GM11168 (cell line): ENCODE measurements around the gene CBLIF.
"Not testable (repeated sequence)": the region's sequence is repeated elsewhere in the genome, so short reads cannot be mapped to it uniquely, and the experiment has no call there.

Source experiments
- in situ Hi-C: fragments of 300-500 bp; cut with MboI; formaldehyde crosslinking; loops from one replicate; pipeline ENCODE4 v1.12.0; 2022; ENCODE audit warnings: low sequenced_read_pairs; ENCODE audit not compliant: unreplicated experiment

The CBLIF gene

DNA sequence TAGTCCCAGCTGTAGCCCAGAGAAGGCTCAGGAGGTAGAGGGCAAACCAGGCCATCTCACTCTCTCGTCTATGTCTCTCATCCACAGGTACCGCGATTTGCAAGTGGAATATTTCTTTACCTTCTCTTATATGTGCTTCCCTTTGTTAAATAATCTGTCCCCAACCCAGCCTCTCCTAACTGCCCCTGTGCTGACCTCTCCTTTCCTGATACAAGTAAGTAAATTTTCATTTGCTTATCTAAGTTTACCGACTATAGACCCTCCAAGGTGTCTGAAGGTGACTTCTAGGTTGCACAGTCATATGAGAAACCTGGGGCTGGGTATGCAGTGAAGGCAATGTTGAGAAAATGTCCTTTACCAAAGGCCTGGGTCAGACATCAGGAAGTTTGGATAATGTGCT lies at the start of gene CBLIF:
CBLIF (minus strand) TSS at position 101 of the 400 bp plus-strand sequence; CDS start at position 55, 46 bp downstream.
- in situ Hi-C loops = no loop called here

DNA sequence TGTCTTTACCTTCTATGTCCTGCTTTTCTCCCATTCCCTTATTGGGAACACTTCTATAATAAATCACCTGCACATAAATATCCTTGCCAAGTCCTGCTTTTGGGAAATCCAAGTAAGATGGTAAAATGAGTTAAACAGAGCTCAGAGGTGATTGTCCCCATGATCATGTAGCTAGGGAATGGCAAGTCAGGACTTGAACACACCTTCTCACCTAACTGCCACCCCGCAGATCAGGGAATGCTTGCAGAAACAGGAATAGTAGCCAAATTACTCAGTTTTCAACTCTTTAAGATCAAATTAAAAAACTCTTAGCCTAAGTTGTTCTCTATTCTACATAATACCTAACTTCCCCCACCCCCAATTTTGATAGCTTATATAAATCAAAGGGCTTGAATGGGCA lies 49.3 kb upstream of the CBLIF start:
- in situ Hi-C loops = no loop called here

DNA sequence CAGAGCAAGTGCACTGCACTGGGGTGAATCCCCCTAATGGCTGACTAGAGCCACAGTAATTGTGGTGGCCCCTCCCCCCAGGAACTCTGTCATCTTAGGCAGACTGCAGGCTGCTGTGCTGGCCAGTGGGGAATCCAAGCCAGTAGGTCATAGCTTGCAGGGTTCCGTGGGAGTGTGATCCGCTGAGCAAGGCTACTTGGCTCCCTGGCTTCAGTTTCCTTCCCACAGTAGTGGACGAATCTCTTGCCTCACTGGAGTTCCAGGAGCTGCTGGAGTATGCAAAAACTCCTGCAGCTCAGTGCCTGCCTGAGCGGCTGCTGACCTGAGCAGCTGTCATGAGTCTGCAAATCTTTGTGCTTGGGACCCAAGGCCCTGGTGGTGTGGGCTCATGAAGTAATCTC lies 46.5 kb upstream of the CBLIF start:
- in situ Hi-C loops = no loop called here

DNA sequence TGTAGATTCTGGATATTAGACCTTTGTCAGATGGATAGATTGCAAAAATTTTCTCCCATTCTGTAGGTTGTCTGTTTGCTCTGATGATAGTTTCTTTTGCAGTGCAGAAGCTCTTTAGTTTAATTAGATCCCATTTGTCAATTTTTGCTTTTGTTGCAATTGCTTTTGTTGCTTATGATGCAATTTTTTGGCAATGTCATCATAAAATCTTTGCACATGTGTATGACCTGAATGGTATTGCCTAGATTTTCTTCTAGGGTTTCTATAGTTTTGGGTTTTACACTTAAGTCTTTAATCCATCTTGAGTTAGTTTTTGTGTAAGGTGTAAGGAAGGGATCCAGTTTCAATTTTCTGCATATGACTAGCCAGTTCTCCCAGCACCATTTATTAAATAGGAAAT lies 41.9 kb upstream of the CBLIF start:
- in situ Hi-C loops = not testable (repeated sequence)

DNA sequence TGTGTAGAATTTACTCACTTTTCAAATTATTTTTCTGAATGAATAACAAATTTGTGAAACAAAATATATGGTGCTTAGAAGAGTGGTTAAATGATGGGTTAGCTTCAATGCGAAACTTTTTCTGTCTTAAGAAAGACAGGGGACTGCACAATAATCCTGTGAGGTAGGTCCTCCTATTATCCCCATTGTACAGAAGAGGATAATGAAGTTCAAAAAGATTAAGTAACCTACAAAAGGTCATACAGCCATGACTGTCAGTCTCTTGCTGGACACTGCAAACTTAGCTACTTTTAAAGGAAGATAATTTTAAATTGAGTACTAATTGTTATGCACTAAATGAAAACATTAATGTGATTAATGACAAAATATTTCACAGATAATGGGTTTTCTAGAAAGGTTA lies 38.3 kb upstream of the CBLIF start:
- in situ Hi-C loops = no loop called here

DNA sequence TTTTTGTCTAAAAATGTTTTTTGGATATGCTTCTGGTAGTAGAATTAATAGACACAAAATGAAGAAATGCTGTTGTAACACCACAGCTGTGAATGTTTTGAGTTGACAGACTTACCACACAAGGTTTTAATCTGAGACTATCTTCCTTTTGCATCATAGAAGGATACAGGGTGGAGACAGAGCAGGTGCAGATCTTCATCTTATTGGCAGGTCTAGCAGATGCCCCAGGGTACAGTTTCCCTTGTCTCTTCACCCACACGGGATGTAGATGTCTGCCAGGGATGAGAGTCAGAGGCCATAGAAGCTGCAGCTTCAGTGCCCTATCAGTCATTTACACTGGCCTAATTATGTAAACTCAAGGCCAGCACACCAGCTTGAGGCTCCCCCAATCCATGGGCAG lies 34.3 kb upstream of the CBLIF start:
- in situ Hi-C loops = no loop called here

DNA sequence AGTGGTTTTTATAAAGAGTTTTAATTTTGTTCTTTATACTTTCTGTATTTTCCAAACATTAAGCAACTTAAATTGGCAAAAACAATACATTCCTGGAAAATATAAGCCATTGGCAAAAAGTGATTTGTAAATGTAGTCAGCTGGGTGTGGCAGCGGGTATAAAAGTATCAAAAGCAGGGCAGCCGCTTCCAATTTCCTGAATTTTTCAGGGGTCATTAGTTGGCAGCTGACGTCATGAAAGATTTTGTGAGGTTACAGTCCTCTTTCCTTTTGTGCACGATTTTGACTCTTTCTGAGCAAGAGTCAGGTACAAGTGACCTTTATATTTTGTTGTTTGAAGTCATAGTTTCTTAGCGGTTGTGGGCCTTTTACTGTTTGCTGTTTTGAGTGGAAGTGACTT lies 33.3 kb upstream of the CBLIF start, which contains the start of gene OOSP3:
OOSP3 (plus strand) TSS at position 208 of the 400 bp plus-strand sequence; CDS start at position 235, 27 bp downstream.
- in situ Hi-C loops = no loop called here

DNA sequence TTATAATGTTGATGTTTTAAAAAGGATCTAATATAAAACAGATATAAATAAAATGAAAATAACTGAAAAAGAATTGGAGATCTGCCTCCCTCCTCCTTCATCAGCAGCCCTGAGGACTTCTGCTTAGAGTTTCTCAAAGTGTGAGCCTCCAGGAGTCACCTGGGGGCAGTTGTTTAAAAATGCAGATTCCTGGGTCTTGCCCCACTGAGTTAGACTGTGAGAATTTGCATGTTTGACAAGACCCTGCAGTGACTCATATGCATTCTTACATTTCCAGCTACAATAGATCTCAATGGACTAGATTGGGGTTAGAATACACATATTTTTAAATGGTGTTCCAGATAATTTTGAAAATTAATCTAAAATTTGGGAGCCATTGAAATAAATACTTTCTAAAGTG lies 32.5 kb upstream of the CBLIF start:
- in situ Hi-C loops = no loop called here

DNA sequence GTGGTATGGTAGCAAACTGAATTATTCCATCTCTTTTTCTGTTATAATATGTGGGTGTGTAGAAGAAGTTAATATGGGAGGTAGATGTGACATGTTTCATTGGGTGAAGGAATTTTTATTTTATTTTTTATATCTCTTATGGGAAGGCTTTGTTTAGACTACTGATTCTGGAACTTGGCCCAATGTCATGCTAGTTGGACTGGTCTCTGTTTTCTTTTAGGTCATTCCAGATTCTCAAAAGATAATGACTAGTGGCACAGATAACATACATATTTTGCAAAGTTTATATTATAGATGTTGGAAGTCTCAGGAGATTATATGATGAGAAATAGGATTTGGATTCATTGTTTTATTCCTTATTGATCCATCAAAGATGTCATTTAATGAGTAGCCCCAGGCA lies 32.0 kb upstream of the CBLIF start:
- in situ Hi-C loops = no loop called here

DNA sequence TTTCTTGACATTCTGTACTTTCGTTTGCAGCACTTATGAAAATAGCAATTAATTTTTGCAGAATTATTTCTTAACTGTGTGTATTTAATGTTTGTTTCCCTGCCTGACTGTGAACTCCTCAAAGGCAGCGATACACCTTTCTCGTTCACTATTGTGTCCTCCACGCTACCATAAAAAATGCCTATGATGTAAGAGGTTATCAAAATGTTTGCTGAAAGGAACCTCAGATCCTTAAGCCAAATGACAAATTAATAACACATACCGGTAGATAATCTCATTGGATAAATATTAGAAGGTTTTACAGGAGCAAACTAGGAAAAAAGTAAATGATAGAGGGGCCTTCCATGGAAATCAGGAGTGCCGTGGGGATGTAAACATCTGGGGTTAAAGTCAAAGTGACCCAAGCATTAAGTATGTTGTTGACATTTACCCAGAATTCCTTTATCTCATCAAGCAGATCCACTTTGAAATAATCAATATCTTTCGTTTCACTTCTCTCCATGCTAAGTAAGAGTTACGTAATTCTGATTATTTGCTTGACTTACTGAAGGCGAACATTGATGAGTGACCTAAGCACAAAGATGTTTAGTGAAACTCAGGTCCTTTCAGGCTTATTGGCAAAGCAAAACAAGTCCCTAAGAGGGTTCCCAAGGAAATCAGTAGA lies 30.7 kb upstream of the CBLIF start:
- in situ Hi-C loops = no loop called here

DNA sequence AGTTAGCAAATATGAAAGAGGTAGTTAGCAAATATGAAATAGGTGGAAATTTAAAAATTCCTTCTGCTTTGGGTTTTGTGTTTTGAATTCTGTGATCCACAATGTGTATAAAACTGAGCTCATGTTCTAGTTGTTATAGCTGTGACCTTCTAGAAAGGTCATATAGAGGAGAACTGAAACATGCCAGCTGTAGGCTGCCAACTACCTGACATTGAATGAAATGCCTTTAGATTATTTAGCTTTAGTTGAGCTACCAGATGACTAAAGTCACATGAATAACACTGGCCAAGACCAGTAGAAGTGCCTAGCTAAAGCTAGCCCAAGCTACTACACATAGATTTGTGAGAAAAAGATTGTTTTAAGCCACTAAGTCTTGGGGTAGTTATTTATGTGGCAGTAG lies 26.8 kb upstream of the CBLIF start:
- in situ Hi-C loops = no loop called here

DNA sequence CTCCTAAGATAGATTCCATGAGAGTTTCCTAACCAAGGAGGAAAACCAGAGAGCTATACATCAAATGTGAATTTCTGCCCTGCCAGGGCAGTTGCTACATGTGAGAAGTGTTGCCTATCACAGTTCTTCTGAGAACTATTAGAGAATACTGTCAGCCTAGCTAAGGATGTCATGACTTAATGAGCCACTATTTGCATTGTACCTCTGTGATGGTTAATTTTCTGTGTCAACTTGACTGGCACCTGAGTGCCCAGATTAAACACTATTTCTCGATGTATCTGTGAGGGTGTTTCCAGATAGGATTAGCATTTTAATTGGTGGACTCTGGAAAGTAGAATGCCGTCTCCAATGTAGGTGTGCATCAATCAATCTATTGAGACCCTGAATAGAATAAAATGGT lies 22.6 kb upstream of the CBLIF start:
- in situ Hi-C loops = no loop called here

DNA sequence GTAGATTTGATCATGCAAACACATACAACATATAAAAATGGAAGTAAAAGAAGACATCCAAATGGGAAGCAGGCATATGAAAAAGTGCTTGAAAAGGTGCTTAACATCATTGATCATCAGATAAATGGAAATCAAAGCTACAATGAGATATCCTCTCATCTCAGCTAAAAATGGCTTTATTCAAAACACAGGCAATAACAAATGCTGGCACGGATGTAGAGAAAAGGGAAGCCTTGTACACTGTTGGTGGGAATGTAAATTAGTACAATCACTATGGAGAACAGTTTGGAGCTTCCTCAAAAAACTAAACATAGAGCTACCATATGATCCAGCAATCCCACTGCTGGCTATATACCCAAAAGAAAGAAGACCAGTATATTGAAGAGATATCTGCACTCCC lies 21.5 kb upstream of the CBLIF start:
- in situ Hi-C loops = no loop called here

DNA sequence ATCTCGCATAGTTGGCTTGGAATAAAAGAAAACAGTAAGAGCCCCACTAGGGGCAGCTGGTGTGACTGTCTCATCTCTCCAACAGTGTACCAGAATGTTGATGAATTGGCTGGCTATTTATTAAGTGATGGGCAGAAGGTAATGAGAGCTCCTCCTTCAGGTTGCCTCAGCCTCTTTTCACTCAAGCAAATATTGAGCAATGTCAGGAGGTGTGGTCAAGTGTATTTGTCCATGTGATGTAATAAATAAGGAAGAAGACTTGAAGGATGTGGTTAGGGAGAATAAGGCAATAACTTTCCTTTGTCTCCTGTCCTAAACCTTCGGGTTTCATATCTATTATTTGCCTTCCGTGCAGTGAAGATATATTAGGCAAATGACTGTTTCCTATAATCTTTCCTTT lies 21.1 kb upstream of the CBLIF start, which contains the start of gene TCN1:
TCN1 (minus strand) TSS at position 91 of the 400 bp plus-strand sequence; CDS start at position 74, 17 bp downstream.
- in situ Hi-C loops = no loop called here

DNA sequence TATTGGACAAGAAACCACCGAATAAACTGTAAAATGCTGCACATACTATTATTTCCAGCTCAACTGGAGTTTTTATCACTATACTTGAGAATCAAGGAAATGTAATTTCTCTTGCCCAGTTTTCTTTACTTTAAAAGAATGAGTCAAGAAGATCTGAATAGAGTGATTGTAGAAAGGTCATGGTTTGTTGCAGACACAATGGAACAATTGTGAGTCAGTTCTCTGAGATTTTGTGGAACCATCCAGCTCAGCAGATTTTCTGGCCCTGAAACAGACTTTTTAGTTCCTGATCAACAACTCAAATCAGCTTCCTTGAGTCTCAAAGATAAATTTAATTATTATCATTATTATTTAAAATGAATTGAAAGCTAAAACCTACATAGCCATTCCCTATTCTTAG lies 19.7 kb upstream of the CBLIF start:
- in situ Hi-C loops = no loop called here

DNA sequence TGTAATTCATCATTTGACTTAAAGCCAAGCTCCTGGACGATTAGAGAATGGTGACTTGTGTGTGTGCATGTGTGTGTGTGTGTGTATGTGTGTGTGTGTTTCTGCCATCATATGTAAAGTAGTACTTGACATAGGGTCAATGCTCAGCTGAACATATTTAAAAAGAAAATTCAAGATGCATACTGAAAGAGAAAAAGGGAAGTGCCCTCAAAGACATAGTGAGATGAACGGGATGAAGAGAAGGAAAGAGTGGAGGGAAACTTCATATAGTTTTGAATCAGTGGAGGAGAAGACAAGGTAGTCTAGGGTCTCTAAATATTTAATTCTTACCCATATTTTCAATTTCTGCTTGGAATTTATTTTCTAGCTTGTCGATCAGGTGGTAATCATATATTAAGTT lies 17.0 kb upstream of the CBLIF start:
- in situ Hi-C loops = no loop called here

DNA sequence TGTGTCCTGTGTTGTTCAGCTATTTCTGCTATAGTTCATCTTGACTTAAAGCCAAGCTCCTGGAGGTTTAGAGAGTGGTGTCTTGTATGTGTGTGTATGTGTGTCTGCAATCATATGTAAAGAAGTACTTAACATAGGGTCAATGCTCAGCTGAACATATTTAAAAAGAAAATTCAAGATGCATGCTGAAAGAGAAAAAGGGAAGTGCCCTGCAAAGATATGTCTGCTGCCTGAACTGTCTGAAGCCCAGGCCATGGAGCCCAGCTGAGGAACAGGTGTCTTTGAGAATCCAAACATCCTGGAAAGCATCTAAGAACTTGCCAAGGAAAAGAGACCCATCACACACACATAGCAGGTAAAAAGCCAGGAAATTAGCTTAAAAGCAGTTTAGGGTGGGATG lies 14.4 kb upstream of the CBLIF start:
- in situ Hi-C loops = no loop called here

DNA sequence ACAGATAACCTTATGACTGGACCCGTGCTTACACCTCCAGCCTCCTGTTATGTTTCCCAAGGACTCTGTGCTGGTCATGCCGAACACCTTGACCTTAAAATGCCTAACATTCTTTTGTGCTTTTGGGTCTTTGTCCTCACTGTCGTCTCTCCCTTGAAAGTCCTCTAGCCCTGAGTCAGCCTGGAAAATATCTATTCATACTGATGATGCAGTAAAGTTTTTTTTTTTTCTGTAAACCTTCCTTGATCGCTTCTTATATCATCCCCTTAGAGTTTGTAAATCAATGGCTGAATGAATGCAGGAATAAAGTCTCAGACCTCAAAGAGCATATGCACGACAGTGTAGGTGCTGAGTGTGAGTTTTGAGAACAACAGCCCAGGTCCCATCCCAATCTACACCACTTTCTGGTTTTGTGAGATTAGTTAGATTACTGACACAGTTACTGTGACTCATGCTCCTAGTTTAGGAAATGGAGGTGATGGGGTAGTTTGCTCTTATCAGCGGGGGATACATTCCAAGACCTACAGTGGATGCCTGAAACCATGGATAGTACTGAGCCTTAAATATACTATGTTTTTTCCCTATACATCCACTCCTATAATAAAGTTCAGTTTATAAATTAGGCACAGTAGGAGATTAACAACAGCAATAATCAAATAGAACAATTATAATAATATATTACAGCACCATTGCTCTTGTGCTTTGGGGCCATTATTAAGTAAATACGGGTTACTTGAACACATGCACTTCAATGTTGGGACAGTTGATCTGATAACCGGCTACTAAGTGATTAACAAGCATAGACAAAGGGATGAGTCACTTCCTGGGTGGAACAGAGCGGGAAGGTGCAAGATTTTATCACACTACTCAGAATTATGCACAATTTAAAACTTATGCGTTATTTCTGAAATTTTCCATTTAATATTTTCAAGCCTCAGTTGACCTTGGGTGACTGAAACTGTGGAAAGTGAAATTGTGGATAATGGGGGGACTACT lies 12.4 kb upstream of the CBLIF start:
- in situ Hi-C loops = no loop called here

DNA sequence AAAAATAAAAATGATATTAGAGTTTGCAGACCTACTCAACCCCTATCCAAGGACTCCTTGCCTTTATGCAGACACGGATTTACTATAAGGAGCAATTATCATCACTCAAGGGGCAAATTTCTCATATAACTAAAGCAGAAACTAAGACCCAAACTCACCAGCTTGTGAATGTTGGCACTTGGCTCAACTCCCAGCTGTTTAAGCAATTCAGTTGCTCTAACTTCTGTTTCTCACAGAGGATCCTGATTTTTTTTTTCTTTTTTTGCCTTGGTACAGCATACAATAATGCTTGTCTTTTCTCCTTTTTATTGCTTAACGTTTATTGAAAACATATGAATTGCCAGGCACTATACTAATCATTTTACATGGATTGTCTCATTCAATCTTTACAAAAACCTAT lies 9.6 kb upstream of the CBLIF start:
- in situ Hi-C loops = no loop called here

DNA sequence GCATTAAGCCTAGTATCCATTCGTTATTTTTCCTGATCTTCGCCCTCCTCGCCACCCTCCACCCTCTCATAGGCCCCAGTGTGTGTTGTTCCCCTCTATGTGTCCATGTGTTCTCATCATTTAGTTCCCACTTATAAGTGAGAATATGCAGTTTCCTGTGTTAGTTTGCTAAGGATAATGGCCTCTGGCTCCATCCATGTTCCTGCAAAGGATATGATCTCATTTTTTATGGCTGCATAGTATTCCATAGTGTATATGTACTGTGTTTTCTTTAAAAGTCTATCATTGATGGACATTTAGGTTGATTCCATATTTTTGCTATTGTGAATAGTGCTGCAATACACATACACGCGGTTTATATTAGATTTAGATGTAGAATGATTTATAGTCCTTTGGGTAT lies 6.1 kb upstream of the CBLIF start:
- in situ Hi-C loops = not testable (repeated sequence)

DNA sequence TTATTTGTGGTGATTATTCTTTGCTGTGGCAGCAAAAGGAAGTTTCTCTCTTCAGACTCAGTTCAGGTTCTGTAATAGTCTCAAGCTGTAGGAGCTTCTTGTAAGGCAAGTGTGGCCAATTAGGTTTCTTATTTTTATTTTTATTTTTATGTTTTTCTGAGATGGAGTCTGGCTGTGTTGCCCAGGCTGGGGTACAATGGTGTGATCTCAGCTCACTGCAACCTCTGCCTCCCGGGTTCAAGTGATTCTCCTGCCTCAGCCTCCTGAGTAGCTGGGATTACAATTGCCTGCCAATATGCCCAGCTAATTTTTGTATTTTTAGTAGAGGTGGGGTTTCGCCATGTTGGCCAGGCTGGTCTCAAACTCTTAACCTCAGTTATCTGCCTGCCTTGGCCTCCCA lies 4.3 kb upstream of the CBLIF start:
- in situ Hi-C loops = not testable (repeated sequence)
